HG02642 (cell line): Measurements from ENCODE around the gene KCNMA1.
"Not testable (repeated sequence)": the region's sequence is repeated elsewhere in the genome, so short reads cannot be mapped to it uniquely, and the experiment has no call there.

Experiments
- ATAC-seq: cut with Tn5 transposase; IDR thresholded peaks from one replicate; pipeline ENCODE4 v1.9.1; 2021; ENCODE audit warnings: mild to moderate bottlenecking; ENCODE audit not compliant: unreplicated experiment, poor library complexity

KCNMA1 gene

GRCh38 chr10:77391605-77392235 is 245.9 kb downstream of the KCNMA1 start:
- ATAC-seq: no peak

GRCh38 chr10:77390481-77390891 is 247.1 kb downstream of the KCNMA1 start:
- ATAC-seq: no peak

DNA sequence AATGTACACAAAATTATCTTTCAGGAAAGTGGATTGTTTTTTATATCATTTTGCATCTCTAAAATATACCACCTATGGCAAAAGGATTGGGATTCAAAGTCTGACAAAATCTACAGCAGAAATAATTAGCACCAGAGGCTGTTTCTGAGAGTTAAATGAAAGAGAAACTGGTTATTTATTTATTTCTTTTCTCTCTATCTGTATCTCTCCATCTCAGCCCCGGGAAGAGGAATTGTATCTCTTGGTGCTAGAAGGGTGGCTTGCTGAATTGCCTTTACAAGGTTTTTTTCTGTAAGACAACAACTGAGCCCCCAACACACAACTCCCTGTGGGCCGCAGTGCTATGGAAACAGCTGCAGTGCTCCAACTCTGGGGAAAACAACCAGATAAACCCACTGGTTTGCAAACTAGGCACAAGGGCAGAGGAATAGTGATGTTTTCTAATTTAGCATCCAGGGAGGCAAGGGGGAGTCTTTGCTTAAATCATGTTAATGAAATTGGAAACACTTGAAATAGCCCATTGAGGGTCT is 249.0 kb downstream of the KCNMA1 start:
- no peak for ATAC-seq

GRCh38 chr10:77387701-77388100 is 249.9 kb downstream of the KCNMA1 start:
- not testable (repeated sequence) for ATAC-seq

- no peak for ATAC-seq
These were observed 250.4 kb downstream of the KCNMA1 start for GRCh38 chr10:77387247-77387646.

GRCh38 chr10:77386838-77387237 is 250.8 kb downstream of the KCNMA1 start:
- ATAC-seq: no peak

DNA sequence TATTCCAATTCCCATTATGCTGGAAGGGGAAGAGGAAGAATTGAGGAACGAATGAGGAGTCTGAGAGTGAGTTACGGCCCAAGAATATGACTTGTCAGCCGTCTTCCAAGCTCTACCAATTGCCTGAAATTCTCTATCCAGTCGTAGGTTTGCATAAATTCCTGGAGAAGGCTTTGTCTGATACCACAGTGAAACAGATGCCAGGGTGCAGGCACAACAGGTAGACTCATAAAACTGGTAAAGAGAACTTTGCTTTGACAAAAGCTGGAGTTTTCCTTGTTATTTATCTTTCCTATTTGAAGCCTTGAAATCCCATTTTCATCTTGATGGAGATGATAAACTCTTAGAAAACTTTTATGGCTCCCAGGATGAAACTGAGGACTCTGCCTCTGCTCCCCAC is 251.2 kb downstream of the KCNMA1 start:
- ATAC-seq: no peak

GRCh38 chr10:77385315-77385714 is 252.3 kb downstream of the KCNMA1 start:
- ATAC-seq: no peak

DNA sequence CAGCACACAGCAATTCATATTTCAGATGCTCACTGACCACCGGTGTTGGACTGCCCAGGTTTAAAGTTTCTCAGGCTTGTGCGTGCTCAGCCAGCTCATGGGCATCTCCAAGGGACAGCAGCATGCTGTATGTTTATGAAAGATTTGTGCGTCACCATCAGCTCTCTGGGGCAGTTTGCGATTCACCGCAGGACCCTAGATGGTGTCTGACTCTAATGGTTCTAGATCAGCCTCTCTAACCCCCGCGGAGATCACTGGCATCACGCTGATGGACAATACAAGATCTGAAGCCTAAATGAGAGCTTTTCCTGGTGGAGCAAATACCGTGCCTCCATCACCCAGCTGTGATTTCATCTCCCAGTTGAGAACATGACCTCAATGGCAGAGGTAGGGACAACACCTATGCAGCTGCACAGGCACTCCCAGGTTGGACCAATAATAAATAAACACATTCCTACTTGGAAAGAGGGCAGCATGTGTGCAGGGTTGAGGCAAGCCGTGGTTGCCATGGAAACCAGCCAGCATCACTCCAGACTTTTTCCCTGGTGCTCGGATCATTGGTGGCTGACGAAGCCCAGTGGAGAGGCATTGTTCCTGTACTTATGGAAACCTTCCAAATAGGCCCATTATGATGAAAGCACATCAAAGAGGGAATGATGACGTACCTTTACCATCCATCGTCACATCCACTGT is 253.6 kb downstream of the KCNMA1 start:
- ATAC-seq: no peak

DNA sequence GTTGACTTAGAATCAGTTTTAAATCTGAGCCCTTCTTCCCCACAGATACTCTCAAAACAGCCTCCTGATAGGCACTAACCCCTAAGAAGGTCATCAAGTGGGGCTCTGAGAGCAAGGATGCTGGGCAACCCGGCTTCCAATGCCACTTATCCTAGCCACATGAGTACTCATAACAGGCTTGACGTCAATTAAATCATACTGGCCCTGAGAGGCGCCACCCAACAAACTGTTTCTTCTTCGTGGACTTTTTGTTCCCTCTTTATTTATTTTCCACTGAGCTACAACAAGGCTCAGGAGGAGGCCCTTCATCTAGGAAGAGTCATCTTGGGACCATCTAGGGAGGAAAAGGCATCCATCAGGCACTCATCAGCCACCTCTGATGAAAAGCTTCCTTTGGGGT is 255.9 kb downstream of the KCNMA1 start:
- no peak for ATAC-seq

- no peak for ATAC-seq
These were observed 256.9 kb downstream of the KCNMA1 start for GRCh38 chr10:77380723-77381122.

DNA sequence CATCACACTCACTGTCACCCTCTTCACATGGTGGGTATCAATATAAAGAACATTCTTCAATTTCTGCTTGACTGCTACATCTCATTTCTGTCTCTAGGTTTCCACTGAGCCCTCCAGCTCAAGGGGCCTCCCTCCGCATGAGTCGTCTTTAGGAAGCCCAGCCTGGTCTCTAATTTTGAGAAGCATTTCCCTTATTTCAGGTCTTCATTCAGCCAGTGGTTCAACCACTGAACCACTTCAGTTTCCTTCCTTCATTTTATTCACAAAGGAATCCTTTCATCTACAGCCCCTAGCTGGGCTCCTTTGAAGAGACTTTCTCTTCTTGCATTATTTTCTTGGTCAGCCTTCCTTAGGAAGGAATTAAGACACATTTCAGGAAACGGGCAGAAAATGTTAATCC is 257.4 kb downstream of the KCNMA1 start:
- no peak for ATAC-seq

DNA sequence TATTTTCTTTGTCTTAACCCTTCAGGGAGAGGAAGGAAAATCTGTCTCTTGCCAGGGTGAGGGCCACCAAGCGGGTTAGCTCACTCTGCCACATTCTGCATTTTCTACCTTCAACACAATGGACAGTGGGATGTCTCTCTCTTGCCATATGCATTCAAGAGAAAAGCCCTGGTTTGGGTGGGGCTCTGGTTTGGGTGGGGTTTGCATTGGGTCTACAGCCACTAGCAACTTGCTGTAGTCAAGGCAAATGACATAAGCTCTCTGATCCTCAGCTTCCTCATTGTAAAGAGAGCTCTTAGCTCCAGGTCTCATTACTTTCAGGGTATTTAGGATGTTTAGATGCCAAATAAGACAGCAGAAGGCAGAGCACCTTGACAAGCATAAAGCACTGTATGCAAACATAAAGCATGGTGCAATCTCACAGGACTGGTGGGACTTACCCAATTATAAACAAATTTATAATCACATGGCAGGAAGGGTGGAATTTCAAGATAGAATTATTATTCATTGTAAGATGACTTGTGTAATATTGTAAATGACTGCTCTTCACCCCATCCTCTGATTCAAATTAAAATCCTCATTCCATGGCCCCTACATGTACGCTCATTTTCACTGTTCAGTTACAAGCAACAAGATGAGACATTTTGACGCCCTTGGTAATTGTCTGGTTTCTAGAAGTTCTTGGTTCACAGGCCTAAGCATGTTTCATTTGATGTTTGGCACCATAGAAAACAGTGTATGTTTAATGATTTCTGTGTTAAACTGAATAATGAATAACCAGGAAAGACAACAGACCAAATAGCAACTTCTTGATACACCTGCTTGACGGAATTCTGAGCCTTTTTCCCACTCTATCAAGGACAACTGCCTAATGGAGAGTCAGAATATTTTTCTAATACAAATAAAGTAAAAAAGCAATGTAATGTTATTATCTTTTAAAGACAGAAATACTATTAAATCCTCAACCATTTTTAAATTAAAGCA is 258.9 kb downstream of the KCNMA1 start:
- ATAC-seq: no peak

DNA sequence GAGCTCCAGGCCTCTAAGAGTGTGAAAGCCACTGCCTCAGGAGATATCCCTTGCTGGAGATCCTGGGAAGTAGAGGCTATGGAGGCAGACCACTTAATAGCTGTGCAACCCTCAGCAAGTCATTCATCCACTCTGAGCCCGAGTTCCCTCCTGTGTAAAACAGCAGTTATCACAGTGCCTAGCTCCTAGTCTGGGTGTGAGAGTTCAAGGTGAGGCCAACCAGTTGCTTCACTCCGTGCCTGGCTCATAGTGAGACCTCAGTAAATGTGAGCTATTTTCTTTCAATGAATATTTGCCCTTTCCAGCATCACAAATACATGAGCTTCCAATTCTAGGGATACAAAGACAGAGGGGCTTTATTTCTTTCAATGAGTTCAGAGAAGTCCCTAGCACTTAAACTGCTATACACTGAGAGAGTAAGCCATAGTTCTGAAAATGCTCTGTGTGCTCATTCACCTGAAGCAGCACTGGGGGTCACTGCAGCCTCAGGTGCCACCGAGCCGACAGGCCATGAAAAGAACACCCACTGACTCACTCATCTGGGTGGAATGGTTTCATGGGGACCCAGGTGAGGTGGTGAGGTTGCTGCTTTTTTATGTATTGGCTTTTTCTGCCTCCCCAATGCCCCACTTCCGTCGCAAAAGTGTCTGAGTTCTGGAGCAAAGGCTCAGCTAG is 259.8 kb downstream of the KCNMA1 start:
- ATAC-seq: no peak

DNA sequence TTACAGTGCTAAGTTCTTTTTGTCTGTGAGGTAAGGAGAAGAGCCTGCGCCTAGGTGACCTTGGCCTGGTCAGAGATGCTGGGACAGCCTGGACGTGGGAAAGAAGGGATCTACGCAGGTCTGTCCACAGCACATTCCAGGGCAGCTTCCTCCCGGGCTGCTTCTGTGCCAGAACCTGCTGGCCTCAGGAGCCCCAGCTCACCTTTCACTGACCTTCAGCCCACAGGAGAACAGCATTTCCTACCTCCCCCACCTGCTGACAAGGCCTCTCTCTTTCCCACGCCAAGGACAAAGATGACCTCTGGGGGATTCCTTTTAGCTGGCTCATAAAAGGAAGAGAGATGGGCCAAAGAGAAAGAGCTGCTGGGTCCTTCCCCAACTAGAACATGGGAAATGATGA is 260.6 kb downstream of the KCNMA1 start:
- no peak for ATAC-seq

GRCh38 chr10:77374189-77374656 is 263.4 kb downstream of the KCNMA1 start:
- no peak for ATAC-seq

GRCh38 chr10:77371848-77372799 is 265.5 kb downstream of the KCNMA1 start:
- ATAC-seq: no peak

GRCh38 chr10:77371421-77371820 is 266.2 kb downstream of the KCNMA1 start:
- no peak for ATAC-seq

DNA sequence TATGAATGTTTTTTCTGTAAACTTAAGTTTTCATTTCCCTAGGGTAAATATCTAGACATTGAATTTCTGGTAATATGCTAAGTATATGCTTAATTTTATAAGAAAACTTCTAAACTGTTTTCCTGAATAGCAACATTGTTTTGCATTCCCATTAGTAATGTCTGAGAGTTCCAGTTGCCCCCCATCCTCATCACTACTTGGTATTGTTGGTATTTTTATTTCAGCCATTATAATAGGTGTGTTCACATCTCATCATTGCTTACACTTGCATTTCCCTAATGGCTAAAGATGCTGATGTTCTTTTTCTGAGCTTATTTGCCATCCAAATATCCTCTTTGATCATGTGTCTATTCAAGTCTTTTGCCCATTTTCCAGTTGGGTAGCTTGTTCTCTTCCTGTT is 269.6 kb downstream of the KCNMA1 start:
- ATAC-seq: no peak
